SH-SY5Y (cell line): ENCODE results near the gene CRYBA2.

ENCODE experiments used
- GATA2 ChIP-seq: IDR thresholded peaks from 2 replicates; pipeline ENCODE4 v1.6.1; 2011; ENCODE audit warnings: mild to moderate bottlenecking, low read depth, low read length
- GATA3 ChIP-seq: IDR thresholded peaks from 2 replicates; pipeline ENCODE4 v1.6.1; 2011; ENCODE audit warnings: low read depth, mild to moderate bottlenecking, low read length, moderate library complexity

GRCh38 chr2:218993345-218994315, at the start of gene CRYBA2:
- TF ChIP-seq GATA2 (no peak), GATA3 (no peak)
